NT2/D1 (cell line): ENCODE results near the gene APOO.

ENCODE experiments used
- DNase-seq: peaks from one replicate; pipeline ENCODE4 v3.0.0-alpha.2; 2011; ENCODE audit warnings: low read depth, low spot score
- H3K27me3 ChIP-seq: 2 replicates; pipeline ENCODE4 v1.6.0; 2011; ENCODE audit warnings: mild to moderate bottlenecking; ENCODE audit not compliant: insufficient read length, insufficient read depth
- H3K36me3 ChIP-seq: 2 replicates; pipeline ENCODE4 v1.6.1; 2011; ENCODE audit warnings: mild to moderate bottlenecking, low read length, mixed read lengths; ENCODE audit not compliant: insufficient read depth, insufficient read length
- H3K4me1 ChIP-seq: 2 replicates; pipeline ENCODE4 v1.5.1; 2011; ENCODE audit not compliant: insufficient read depth, insufficient read length
- H3K4me3 ChIP-seq: 2 replicates; pipeline ENCODE4 v1.5.1; 2011; ENCODE audit warnings: low read depth; ENCODE audit not compliant: insufficient read length
- H3K9ac ChIP-seq: 2 replicates; pipeline ENCODE4 v1.6.0; 2011; ENCODE audit warnings: low read depth; ENCODE audit not compliant: insufficient read length
- H3K9me3 ChIP-seq: 2 replicates; pipeline ENCODE4 v1.5.1; 2011; ENCODE audit warnings: mild to moderate bottlenecking, low read length; ENCODE audit not compliant: insufficient read depth
- SUZ12 ChIP-seq: IDR thresholded peaks from 2 replicates; pipeline ENCODE4 v1.6.1; 2011; ENCODE audit not compliant: insufficient read length, insufficient read depth; ENCODE audit errors: extremely low read depth
- YY1 ChIP-seq: IDR thresholded peaks from 2 replicates; pipeline ENCODE4 v1.6.1; 2011; ENCODE audit not compliant: insufficient read length, insufficient read depth
- ZNF274 ChIP-seq: IDR thresholded peaks from 2 replicates; pipeline ENCODE4 v1.6.1; 2011; ENCODE audit warnings: mild to moderate bottlenecking, low read depth, low read length

APOO gene

DNA sequence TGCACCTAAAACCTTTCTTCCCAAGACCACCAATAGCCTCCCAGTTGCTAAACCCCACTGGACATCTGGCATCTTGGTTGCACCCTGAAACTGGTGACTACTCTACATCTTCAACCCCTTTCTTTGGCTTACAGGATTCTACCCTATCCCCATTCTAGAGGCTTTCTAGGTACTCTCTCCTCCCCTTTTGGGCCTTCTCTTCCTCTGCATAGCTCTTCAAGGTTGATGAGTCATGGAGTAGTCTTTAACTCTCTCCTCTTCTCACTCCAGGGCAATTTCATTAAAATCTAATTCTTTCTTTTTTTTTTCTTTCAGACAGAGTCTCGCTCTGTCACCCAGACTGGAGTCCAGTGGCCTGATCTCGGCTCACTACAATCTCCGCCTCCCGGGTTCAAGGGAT lies 16.8 kb downstream of the APOO start:
- Histone ChIP-seq H3K4me1 (no peaks in the 10 kb centered on the region), H3K36me3 (no peaks in the 10 kb centered on the region), H3K27me3 (no peaks in the 10 kb centered on the region), H3K9ac (no peak overlapping the region), H3K4me3 (no peak overlapping the region), H3K9me3 (no peaks in the 10 kb centered on the region)
- no peak for TF ChIP-seq ZNF274
- no peak for DNase-seq

- H3K36me3 ChIP-seq = no peaks in the 10 kb centered on the region
- H3K9me3 ChIP-seq = no peaks in the 10 kb centered on the region
- no peak for DNase-seq
- H3K4me3 ChIP-seq = no peak overlapping the region
- no peak overlapping the region for H3K9ac ChIP-seq
- no peaks in the 10 kb centered on the region for H3K4me1 ChIP-seq
- no peak for TF ChIP-seq ZNF274
- TF ChIP-seq SUZ12 = no peak
- no peak for TF ChIP-seq YY1
- H3K27me3 ChIP-seq = no peaks in the 10 kb centered on the region
These were observed 18.7 kb downstream of the APOO start for GRCh38 chrX:23888887-23889501.

DNA sequence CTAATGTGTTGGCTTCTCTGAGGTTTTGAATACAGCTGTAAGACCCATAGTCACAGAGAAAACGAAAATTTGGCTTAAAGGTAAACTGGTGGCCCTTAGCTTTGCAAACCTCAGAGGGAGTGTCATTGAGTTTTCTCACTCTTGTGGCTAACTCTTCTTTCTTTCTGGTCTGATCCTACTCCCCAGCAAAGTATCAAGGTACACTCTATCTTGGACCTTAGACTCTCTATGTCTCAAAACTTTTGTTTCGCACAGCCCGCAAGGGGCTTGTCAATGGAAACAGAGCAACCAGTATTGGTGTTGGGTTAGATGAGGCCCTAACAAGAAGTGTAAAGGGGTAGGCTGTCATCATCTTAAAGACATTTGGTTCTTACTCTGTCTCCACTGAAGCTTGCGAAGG lies 19.8 kb downstream of the APOO start:
- TF ChIP-seq ZNF274 = no peak
- TF ChIP-seq YY1 = no peak
- no peaks in the 10 kb centered on the region for H3K9me3 ChIP-seq
- peaks cover 2% of the 10 kb centered on the region for H3K4me1 ChIP-seq
- H3K27me3 ChIP-seq = no peaks in the 10 kb centered on the region
- H3K36me3 ChIP-seq = no peaks in the 10 kb centered on the region
- no peak for DNase-seq
- H3K4me3 ChIP-seq = no peak overlapping the region
- no peak overlapping the region for H3K9ac ChIP-seq

DNA sequence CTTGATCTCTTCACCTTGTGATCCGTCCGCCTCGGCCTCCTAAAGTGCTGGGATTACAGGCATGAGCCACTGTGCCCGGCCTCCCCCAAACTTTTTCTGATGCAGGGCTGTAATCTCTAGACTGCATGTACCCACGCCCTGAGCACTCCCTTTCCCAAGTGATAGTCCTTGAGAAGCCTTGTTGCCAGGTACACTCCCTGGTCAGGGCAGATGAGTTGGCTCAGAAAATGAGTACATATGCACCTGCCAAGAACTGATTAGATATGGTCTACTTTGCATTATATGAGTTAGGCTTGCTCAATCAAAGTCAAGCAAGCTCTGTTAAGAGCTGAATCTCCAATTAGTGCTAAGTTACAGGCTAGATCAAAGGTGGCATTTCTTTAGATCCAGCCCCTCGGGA lies 20.3 kb downstream of the APOO start:
- Histone ChIP-seq H3K9me3 (no peaks in the 10 kb centered on the region), H3K27me3 (no peaks in the 10 kb centered on the region), H3K36me3 (no peaks in the 10 kb centered on the region), H3K4me3 (no peak overlapping the region), H3K4me1 (peaks cover 2% of the 10 kb centered on the region), H3K9ac (no peak overlapping the region)
- DNase-seq = no peak
- no peak for TF ChIP-seq ZNF274

- no peak overlapping the region for H3K4me3 ChIP-seq
- no peaks in the 10 kb centered on the region for H3K27me3 ChIP-seq
- H3K4me1 ChIP-seq = peaks cover 2% of the 10 kb centered on the region
- DNase-seq = no peak
- H3K9ac ChIP-seq = no peak overlapping the region
- H3K9me3 ChIP-seq = no peaks in the 10 kb centered on the region
- TF ChIP-seq ZNF274 (no peak), SUZ12 (no peak), YY1 (no peak)
- no peaks in the 10 kb centered on the region for H3K36me3 ChIP-seq
These were observed 21.9 kb downstream of the APOO start for GRCh38 chrX:23885803-23886202.

DNA sequence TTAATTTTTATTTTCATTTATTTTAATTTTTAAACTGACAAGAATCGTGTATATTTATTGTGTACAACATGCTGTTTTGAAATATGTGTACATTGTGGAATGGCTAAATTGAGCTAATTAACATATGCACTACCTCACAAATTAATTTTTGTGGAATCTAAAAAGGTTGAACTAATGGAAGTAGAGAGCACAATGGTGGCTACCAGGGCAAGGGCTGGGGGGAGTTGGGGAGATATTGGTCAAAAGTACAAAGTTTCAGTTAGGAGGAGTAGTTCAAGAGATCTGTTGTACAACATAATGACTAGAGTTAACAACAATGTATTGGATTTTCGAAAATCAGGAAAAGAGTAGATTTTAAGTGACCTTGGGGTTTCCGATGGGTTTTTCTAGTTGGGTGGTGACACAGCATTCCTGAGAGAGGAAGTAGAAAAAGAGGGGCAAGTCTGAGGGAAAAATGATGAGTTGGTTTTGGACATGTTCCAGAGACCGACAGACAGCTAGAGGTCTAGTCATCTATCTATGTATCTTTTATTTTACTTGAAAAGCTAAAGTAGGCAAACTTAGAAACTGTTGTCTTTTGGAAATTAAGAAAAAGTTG lies 23.2 kb downstream of the APOO start:
- Histone ChIP-seq H3K4me3 (no peak overlapping the region), H3K9me3 (no peaks in the 10 kb centered on the region), H3K4me1 (peaks cover 2% of the 10 kb centered on the region), H3K36me3 (no peaks in the 10 kb centered on the region), H3K27me3 (no peaks in the 10 kb centered on the region), H3K9ac (no peak overlapping the region)
- DNase-seq = no peak
- TF ChIP-seq SUZ12 = no peak
- TF ChIP-seq ZNF274 = no peak
- no peak for TF ChIP-seq YY1

DNA sequence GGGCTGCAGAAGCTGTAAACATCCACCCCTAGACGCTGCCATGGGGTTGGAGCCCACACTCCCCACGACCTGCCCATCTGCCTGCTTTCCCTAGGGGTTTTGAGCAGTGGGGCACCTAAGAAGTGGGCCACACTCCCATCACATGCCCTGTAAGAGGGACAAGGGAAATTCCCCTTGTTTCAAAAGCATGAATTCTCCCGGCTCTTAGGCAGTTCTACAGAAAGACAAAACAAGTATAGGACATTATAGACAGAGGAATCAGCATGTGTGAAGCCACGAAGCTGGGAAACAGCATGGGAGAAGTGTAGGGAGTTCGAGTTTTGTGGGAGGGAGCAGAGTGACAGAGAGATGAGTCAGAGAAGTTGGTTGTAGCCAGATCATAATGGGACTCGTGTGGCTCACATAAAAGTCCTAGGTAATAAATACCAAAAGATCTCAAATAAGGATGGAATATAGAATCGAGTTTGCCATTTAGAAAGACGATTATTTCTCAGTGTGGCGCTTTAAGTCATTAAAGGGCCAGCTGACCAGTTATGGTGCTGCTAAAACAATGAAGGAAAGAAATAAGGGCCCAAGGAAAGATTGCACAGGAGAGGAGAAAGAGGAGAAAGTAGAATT lies 23.9 kb downstream of the APOO start:
- Histone ChIP-seq H3K9me3 (no peaks in the 10 kb centered on the region), H3K36me3 (peaks cover 6% of the 10 kb centered on the region), H3K4me3 (no peak overlapping the region), H3K4me1 (peaks cover 2% of the 10 kb centered on the region), H3K9ac (peak overlapping the region; percentile 5), H3K27me3 (no peaks in the 10 kb centered on the region)
- DNase-seq = no peak
- no peak for TF ChIP-seq YY1
- no peak for TF ChIP-seq ZNF274
- TF ChIP-seq SUZ12 = no peak
